GM18499 (cell line): Measurements from ENCODE around the gene INSYN1.

ENCODE experiments used
- ATAC-seq: cut with Tn5 transposase; IDR thresholded peaks from one replicate; pipeline ENCODE4 v1.9.1; 2021; ENCODE audit warnings: moderate number of reproducible peaks; ENCODE audit not compliant: insufficient read depth, unreplicated experiment

Gene INSYN1

GRCh38 chr15:73695773-73696640 lies 57.1 kb downstream of the INSYN1 start:
- ATAC-seq, result no peak

GRCh38 chr15:73694419-73694818 lies 58.7 kb downstream of the INSYN1 start:
- ATAC-seq, result no peak

- no peak for ATAC-seq
Measured at GRCh38 chr15:73691396-73691795, 61.8 kb downstream of the INSYN1 start.

GRCh38 chr15:73688455-73688854 lies 64.7 kb downstream of the INSYN1 start:
- ATAC-seq, result no peak

- no peak for ATAC-seq
Measured at GRCh38 chr15:73687351-73687750, 65.8 kb downstream of the INSYN1 start.

- no peak for ATAC-seq
Measured at GRCh38 chr15:73686781-73687256, 66.3 kb downstream of the INSYN1 start.

GRCh38 chr15:73685981-73686380 lies 67.2 kb downstream of the INSYN1 start:
- no peak for ATAC-seq
